ENCODE results near the gene EIF4A2.

GRCh38 chr3:186743666-186744065 is 39.7 kb upstream of the EIF4A2 start:
- TF ChIP-seq ESRRA (IDR thresholded peaks at IDR 0.05; ENCODE audit: low read length) (no peak), PAX8 (IDR thresholded peaks at IDR 0.05) (no peak), ZBTB33 (IDR thresholded peaks at IDR 0.05) (no peak)

All from GM12878 (cell line).